Spleen (tissue), 7 donors: ENCODE results near the gene CAPZA2.

ENCODE experiments used
- POLR2A ChIP-seq, 3 donors: fragments of 450-650 bp; IDR thresholded peaks; one replicate each; pipeline ENCODE4 v1.5.1; 2017; ENCODE audit warnings: antibody characterized with exemption in 3 of 3, mild to moderate bottlenecking in 1 of 3
- POLR2AphosphoS5 ChIP-seq, 3 donors: sonication (generic); formaldehyde crosslinking; IDR thresholded peaks; one replicate each; pipeline ENCODE4 v1.5.1; 2017; ENCODE audit warnings: antibody characterized with exemption in 3 of 3
- TF ChIP-seq, protein P1 (sequence below), 11 experiments: fragments of 200-600 bp in 7 of 11; fragments of 450-650 bp in 4 of 11; sonication (generic) in 4 of 11; IDR thresholded peaks in 8 of 11; conservative IDR thresholded peaks in 3 of 11; 1 replicate in 7 of 11; 2 replicates in 4 of 11; pipeline versions ENCODE4 v1.4.0 to v1.8.0; 2016 to 2021; ENCODE audit warnings: antibody characterized with exemption in 11 of 11, inconsistent platforms in 4 of 11, mild to moderate bottlenecking in 1 of 11
- donor health status: DM: no; HTN: no; CAD: no; lungs with moderate emphysema.
- donor health status: DM: no; HTN: no; CAD: no.
- donor health status: DM: no; HTN: no; CAD: no.

- TF ChIP-seq, protein P1, sequence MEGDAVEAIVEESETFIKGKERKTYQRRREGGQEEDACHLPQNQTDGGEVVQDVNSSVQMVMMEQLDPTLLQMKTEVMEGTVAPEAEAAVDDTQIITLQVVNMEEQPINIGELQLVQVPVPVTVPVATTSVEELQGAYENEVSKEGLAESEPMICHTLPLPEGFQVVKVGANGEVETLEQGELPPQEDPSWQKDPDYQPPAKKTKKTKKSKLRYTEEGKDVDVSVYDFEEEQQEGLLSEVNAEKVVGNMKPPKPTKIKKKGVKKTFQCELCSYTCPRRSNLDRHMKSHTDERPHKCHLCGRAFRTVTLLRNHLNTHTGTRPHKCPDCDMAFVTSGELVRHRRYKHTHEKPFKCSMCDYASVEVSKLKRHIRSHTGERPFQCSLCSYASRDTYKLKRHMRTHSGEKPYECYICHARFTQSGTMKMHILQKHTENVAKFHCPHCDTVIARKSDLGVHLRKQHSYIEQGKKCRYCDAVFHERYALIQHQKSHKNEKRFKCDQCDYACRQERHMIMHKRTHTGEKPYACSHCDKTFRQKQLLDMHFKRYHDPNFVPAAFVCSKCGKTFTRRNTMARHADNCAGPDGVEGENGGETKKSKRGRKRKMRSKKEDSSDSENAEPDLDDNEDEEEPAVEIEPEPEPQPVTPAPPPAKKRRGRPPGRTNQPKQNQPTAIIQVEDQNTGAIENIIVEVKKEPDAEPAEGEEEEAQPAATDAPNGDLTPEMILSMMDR (IDR thresholded peaks at IDR 0.05 in 8 of 11, conservative IDR thresholded peaks at IDR 0.05 in 3 of 11) = no peak
- no peak for TF ChIP-seq POLR2AphosphoS5 (IDR thresholded peaks at IDR 0.05)
- TF ChIP-seq POLR2A (IDR thresholded peaks at IDR 0.05) = no peak
Measured at GRCh38 chr7:116932566-116932965, 70.2 kb downstream of the CAPZA2 start.
